GM10248 (cell line): ENCODE measurements around the gene TRANK1.

Experiments
- CTCF ChIA-PET: fragments of 300-600 bp; sonication (Branson Sonifier 250); formaldehyde crosslinking; extraction: SDS; loops from one replicate; lab custom pipeline; 2021; ENCODE audit warnings: antibody characterized with exemption; lab: Yijun Ruan, JAX
- POLR2A ChIA-PET: fragments of 350-650 bp; sonication (Branson Sonifier 250); formaldehyde crosslinking; extraction: SDS; loops from one replicate; lab custom pipeline; 2020; ENCODE audit warnings: antibody characterized with exemption; lab: Yijun Ruan, JAX
- DNase-seq: peaks from one replicate; pipeline ENCODE4 v3.0.0; 2012; ENCODE audit errors: extremely low spot score
- TF ChIP-seq, protein P1 (sequence below): IDR thresholded peaks from 2 replicates; pipeline ENCODE4 v1.5.1; 2012; ENCODE audit warnings: mild to moderate bottlenecking, low read depth; ENCODE audit errors: extremely low read depth, missing control alignments, control extremely low read depth

TRANK1 gene

DNA sequence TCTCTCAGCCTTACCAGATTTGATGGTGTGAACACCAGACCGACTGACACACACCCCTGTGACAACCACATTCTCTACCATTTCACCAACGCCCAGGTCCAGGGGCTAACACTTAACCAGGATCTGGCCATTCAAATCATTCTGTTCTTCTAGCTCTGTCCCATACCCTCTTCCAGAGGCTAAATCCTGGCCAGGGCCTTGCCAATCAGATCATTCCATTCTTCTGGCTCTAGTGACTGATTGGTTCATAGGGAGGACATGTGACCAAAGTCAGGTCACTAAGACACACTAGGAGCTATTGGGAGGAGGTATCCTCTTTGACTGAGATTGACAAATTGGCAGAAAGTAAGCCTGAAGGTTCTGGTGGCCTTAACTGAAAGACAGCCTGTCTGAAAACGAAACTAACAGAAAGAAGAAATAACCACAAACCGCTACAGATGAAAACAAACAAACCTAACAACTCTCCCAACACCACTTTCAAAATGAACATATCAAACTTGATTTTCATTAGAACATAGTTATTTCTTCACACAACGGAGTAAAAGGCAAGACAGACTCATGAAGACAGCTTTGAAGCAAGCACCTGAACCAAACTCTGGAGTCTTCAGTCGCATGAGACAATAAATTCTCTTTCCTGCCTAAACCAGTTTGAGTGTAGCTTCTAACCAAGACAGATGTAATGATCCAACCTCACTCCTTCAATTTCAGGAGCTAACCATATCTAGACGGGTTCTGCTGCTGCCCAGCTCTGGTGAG is 68.5 kb downstream of the TRANK1 start:
- TF ChIP-seq, protein P1, sequence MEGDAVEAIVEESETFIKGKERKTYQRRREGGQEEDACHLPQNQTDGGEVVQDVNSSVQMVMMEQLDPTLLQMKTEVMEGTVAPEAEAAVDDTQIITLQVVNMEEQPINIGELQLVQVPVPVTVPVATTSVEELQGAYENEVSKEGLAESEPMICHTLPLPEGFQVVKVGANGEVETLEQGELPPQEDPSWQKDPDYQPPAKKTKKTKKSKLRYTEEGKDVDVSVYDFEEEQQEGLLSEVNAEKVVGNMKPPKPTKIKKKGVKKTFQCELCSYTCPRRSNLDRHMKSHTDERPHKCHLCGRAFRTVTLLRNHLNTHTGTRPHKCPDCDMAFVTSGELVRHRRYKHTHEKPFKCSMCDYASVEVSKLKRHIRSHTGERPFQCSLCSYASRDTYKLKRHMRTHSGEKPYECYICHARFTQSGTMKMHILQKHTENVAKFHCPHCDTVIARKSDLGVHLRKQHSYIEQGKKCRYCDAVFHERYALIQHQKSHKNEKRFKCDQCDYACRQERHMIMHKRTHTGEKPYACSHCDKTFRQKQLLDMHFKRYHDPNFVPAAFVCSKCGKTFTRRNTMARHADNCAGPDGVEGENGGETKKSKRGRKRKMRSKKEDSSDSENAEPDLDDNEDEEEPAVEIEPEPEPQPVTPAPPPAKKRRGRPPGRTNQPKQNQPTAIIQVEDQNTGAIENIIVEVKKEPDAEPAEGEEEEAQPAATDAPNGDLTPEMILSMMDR = no peak
- POLR2A ChIA-PET = no interaction called here
- peak; percentile 77 for DNase-seq
- CTCF ChIA-PET = interaction anchor here (0.8 to 3.1 kb wide), 14 partner anchors 7 to 119 kb away, joined by 3 to 15 read pairs (median 4); no protein-coding TSS in a partner anchor

DNA sequence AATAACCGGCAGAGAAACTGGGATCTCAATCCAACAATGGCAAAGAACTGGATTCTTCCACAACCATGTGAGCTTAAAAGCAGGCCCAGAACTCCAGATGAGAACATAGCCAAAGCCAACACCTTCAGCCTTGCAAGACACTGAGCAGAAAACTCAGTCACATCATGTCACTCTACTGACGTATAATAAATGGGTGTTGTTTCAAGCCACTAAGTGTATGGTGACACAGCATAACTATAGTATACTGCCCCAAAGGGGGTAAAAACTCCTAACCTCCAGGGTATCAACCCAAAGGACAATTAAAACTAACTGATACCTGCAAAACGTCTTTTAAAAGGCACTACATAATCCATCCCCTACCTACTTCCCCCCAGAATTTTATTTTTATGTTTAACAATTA is 69.5 kb downstream of the TRANK1 start:
- TF ChIP-seq, protein P1 = no peak

DNA sequence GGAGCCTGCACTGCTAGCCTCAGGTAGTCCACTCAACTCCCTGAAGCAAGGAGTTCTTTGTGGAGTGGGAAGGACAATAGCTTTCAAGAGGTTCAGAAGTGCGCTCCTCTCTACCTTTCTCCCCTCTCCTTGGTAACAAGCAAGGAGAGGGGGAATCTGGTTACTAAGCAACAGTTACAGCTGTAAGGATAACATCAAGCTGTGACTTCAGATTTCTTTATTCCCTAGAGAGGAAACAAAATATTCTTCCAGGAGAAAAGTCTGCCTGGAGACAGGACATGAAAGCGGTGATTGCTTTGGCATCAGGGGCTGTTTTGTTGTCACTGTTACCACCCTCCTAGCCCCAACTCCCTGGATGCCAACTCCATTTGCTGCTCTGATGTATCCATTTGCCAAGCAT is 70.4 kb downstream of the TRANK1 start:
- TF ChIP-seq, protein P1 = no peak
- POLR2A ChIA-PET = no interaction called here
- no peak for DNase-seq
- CTCF ChIA-PET = interaction anchor here (1.0 to 3.1 kb wide), 3 partner anchors 17 to 84 kb away, joined by 3 to 15 read pairs (median 4); no protein-coding TSS in a partner anchor

More for the DNA sequence above, 69.5 kb downstream of the TRANK1 start:
- POLR2A ChIA-PET = no interaction called here
- no peak for DNase-seq
- CTCF ChIA-PET = interaction anchor here (1.2 to 3.1 kb wide), 6 partner anchors 8 to 83 kb away, joined by 3 to 15 read pairs (median 4); no protein-coding TSS in a partner anchor

DNA sequence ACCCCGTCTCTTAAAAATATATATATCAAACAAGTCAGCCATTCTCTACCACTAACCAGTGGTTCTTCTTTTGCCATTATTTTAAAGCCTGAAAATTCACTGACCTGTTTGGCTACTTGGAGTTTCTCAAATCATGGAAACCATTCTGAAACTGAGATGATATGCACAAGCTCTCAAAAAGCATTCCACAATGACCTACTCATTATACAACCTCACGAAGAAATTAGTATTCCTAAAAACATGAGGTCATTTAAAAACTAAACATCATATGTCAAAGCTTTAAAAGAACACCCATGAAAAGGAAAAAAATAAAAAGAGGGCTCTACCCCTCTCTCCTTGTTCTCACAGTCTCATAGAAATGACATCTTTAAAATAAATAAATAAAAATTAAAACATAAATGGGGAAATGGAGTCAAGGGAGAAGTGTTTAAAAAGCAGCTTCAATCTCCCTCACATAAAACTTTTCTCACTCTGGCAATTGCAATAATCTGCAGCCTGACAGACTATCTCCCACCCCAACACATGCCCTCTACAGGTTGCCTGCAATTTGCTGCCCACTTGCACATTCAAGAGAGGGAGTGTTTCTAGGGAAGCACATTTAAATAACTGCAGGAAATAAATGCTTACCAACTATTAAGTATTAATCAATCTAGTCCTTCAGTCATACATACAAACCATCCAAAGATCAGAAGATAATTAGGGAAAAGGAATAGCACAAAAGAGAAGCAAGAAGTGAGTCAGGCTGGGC is 73.3 kb downstream of the TRANK1 start:
- TF ChIP-seq, protein P1 = no peak
- DNase-seq = no peak
- POLR2A ChIA-PET = no interaction called here
- CTCF ChIA-PET = interaction anchor here (1.2 kb wide), 2 partner anchors 16 to 25 kb away, joined by 3 to 5 read pairs; no protein-coding TSS in a partner anchor

DNA sequence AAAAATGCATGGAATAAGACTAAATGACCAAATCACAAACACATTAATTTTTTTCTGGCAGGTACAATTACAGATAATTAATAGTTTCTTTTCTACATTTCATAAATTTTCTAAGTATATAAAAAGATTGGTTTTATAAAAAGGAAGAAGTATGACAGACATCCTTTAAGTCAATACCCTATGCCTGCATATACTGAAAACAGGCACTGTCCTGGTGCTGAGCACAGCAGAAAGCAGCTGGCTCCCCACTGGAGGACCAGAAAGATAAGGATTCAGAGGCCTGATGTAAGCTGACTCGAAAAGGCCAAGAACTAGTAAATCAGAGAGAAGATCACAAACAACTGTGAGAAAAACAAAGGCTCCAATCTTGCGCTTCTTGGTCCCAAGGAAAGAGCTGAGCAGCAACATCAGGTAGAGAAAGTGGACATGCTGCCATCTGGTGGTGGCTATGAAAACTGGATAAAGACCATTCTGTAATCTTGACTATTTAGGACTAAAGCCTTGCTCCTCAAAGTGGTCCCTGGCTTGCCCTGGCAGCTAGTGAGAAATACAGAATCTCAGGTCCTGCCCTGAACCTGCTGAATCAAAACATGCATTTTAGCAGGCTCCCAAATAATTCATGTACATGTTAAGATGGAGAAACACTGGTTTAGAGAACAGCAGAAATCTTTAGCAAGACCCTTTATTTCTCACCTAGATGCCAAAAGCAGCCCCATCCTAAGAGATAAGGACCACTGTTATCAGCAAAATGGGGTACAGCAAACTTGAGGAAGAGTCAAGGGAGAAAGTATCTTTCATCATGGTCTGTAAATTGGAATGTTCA is 76.0 kb downstream of the TRANK1 start:
- DNase-seq = peak; percentile 57
- ChIA-PET CTCF (interaction anchor here (0.6 to 4.6 kb wide), 37 partner anchors 8 to 903 kb away, joined by 3 to 56 read pairs (median 3); no protein-coding TSS in a partner anchor), POLR2A (no interaction called here)

More for the DNA sequence above, 76.0 kb downstream of the TRANK1 start:
- TF ChIP-seq, protein P1 = peak; percentile 76
